ENCODE results near the gene ARFGEF3. TPM values are rescaled to one million over a fixed set of nuclear protein-coding genes. Genes with fewer than 3 reads are reported as not detected.

The ARFGEF3 gene
- total RNA-seq, 6 experiments from 2014 or later: 0.06 to 0.19 (median 0.08) TPM

GRCh38 chr6:138142806-138143205 is 18.9 kb upstream of the ARFGEF3 start:
- no peaks in the 10 kb centered on the region for H3K36me3 Mint-ChIP-seq (ENCODE audit: low read depth)
- H3K9me3 Mint-ChIP-seq: no peaks in the 10 kb centered on the region
- TF ChIP-seq CTCF (IDR thresholded peaks at IDR 0.05): no peak
- H3K27me3 Mint-ChIP-seq (ENCODE audit: insufficient read depth): peaks cover 17% of the 10 kb centered on the region
- H3K27ac Mint-ChIP-seq: no peak overlapping the region
- H3K4me3 Mint-ChIP-seq: no peak overlapping the region
- no peak for DNase-seq
- H3K4me1 Mint-ChIP-seq (ENCODE audit: low read depth): no peaks in the 10 kb centered on the region

DNA sequence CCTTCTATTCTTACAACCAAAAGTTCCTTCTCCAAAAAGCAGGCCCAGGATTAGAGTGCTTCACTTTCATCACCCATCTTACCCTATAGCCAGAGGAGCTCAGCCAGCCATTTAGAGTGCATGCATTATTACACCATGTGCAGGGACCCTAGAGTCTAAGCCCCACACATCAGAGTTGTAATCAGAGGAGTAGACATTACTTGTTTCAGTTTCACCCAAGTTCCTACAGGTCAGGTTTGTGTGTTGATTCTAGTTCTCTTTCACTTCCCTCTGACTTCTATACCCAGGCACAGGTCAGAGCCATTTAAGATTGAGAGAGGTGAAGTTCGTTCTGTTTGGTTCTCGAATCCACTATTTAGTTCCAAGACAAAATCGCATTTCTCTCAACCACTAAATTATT is 16.3 kb upstream of the ARFGEF3 start:
- Mint-ChIP-seq H3K27ac (no peak overlapping the region), H3K4me1 (ENCODE audit: low read depth) (no peaks in the 10 kb centered on the region), H3K27me3 (ENCODE audit: insufficient read depth) (peaks cover 18% of the 10 kb centered on the region), H3K9me3 (no peaks in the 10 kb centered on the region), H3K4me3 (no peak overlapping the region), H3K36me3 (ENCODE audit: low read depth) (no peaks in the 10 kb centered on the region)
- no peak for TF ChIP-seq CTCF (IDR thresholded peaks at IDR 0.05)
- DNase-seq: no peak

DNA sequence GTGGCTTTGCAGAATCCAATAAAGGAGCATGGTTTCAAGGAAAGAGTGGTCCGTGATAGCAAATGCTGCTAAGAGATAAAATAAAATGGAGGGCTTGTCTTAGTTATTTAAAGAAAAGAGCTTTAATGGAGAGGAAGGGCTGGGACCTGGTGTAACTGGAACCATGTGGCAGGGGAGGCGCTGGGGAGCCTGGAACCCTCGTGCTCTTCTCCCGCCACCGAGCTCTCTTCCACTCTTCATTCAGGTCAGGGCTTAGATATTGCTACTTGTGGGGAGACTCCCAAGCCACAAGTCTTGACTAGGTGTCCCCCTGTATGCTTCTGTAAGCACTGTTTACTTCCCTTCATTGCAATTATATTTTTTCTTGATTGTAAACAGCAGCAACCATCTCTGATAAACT is 15.2 kb upstream of the ARFGEF3 start:
- Mint-ChIP-seq H3K36me3 (ENCODE audit: low read depth) (no peaks in the 10 kb centered on the region), H3K27me3 (ENCODE audit: insufficient read depth) (peaks cover 18% of the 10 kb centered on the region), H3K27ac (no peak overlapping the region), H3K4me1 (ENCODE audit: low read depth) (no peaks in the 10 kb centered on the region), H3K4me3 (no peak overlapping the region), H3K9me3 (no peaks in the 10 kb centered on the region)
- no peak for DNase-seq
- no peak for TF ChIP-seq CTCF (IDR thresholded peaks at IDR 0.05)

DNA sequence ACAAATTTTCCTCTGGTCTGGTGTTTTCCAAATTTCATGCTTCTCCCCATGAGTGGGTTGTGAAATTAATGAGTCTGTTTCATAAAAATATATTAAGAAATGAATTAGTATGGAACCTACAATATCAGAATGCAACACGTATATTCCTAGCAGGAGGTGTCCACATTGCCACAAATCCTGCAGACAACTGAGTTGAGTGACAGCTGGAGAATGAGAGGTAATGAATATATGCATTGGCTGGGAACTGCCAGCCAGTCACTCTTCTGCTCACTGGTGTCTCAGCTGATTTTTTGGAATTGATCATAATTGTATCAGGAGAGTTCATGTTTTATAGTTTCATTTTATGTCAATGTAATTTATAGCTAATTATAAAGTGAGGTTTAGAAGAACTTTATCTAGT is 6.3 kb upstream of the ARFGEF3 start:
- peaks cover 18% of the 10 kb centered on the region for H3K27me3 Mint-ChIP-seq (ENCODE audit: insufficient read depth)
- no peak overlapping the region for H3K4me3 Mint-ChIP-seq
- TF ChIP-seq CTCF (IDR thresholded peaks at IDR 0.05): no peak
- no peak overlapping the region for H3K27ac Mint-ChIP-seq
- no peak for DNase-seq
- H3K9me3 Mint-ChIP-seq: no peaks in the 10 kb centered on the region; the same call in 1 of the 2 replicates
- H3K36me3 Mint-ChIP-seq (ENCODE audit: low read depth): no peaks in the 10 kb centered on the region
- no peaks in the 10 kb centered on the region for H3K4me1 Mint-ChIP-seq (ENCODE audit: low read depth)

GRCh38 chr6:138157986-138158638 is 3.6 kb upstream of the ARFGEF3 start:
- DNase-seq: no peak
- peaks cover 33% of the 10 kb centered on the region for H3K27me3 Mint-ChIP-seq (ENCODE audit: insufficient read depth)
- TF ChIP-seq CTCF (IDR thresholded peaks at IDR 0.05): no peak
- H3K27ac Mint-ChIP-seq: no peak overlapping the region
- no peaks in the 10 kb centered on the region for H3K36me3 Mint-ChIP-seq (ENCODE audit: low read depth)
- no peak overlapping the region for H3K4me3 Mint-ChIP-seq
- peaks cover 6% of the 10 kb centered on the region; the same call in 1 of the 2 replicates for H3K4me1 Mint-ChIP-seq (ENCODE audit: low read depth)
- no peaks in the 10 kb centered on the region for H3K9me3 Mint-ChIP-seq
